Liver (tissue), 9 donors: ENCODE data around the gene ZNF547. TPM values are rescaled to one million over a fixed set of nuclear protein-coding genes. Genes with fewer than 3 reads are reported as not detected.

Experiments
- DNase-seq: peaks from one replicate; pipeline ENCODE4 v3.0.0-alpha.2; 2017; ENCODE audit warnings: low spot score
- H3K27ac ChIP-seq, 2 donors: one replicate each; pipeline ENCODE4 v1.7.0; 2013; ENCODE audit warnings: inconsistent platforms in 2 of 2, low read length in 2 of 2, control low read depth in 1 of 2, low read depth in 1 of 2, mild to moderate bottlenecking in 1 of 2
- H3K27me3 ChIP-seq, 4 donors: one replicate each; pipeline versions ENCODE4 v1.6.1 to v1.7.0; 2013; ENCODE audit warnings: low read length in 3 of 4, inconsistent platforms in 1 of 4, mild to moderate bottlenecking in 1 of 4, moderate library complexity in 1 of 4; ENCODE audit not compliant: control insufficient read depth in 4 of 4, insufficient read depth in 4 of 4
- H3K36me3 ChIP-seq, 4 donors: one replicate each; pipeline versions ENCODE4 v1.6.1 to v1.7.0; 2013; ENCODE audit warnings: low read length in 3 of 4, mild to moderate bottlenecking in 3 of 4, low read depth in 1 of 4, moderate library complexity in 1 of 4; ENCODE audit not compliant: control insufficient read depth in 4 of 4, insufficient read depth in 3 of 4
- H3K4me1 ChIP-seq, 4 donors: one replicate each; pipeline versions ENCODE4 v1.6.1 to v1.7.0; 2013; ENCODE audit warnings: low read length in 3 of 4, mild to moderate bottlenecking in 3 of 4, moderate library complexity in 1 of 4; ENCODE audit not compliant: control insufficient read depth in 4 of 4, insufficient read depth in 4 of 4
- H3K4me3 ChIP-seq, 3 donors: one replicate each; pipeline versions ENCODE4 v1.6.1 to v1.7.0; 2013; ENCODE audit warnings: low read length in 3 of 3, control low read depth in 1 of 3, low read depth in 1 of 3, mild to moderate bottlenecking in 1 of 3
- H3K9ac ChIP-seq, 2 donors: one replicate each; pipeline ENCODE4 v1.7.0; 2013; ENCODE audit warnings: low read length in 2 of 2, mild to moderate bottlenecking in 2 of 2, moderate library complexity in 2 of 2, control low read depth in 1 of 2, low read depth in 1 of 2
- H3K9me3 ChIP-seq, 4 donors: one replicate each; pipeline versions ENCODE4 v1.6.1 to v1.7.0; 2013; ENCODE audit warnings: low read length in 3 of 4; ENCODE audit not compliant: control insufficient read depth in 4 of 4
- ATF3 ChIP-seq: IDR thresholded peaks from 2 replicates; pipeline ENCODE4 v1.6.1; 2016; ENCODE audit warnings: antibody characterized with exemption
- CTCF ChIP-seq: fragments of 150-350 bp; IDR thresholded peaks from 2 replicates; pipeline ENCODE4 v1.5.1; 2017; ENCODE audit warnings: improper control_type of control experiment, low read depth, low read length; ENCODE audit not compliant: missing input control
- EGR1 ChIP-seq, 2 donors: IDR thresholded peaks; 2 replicates each; pipeline ENCODE4 v1.6.1; 2016 to 2018; ENCODE audit warnings: antibody characterized with exemption in 2 of 2, low read depth in 2 of 2
- FOXA1 ChIP-seq: IDR thresholded peaks from 2 replicates; pipeline ENCODE4 v1.6.1; 2016; ENCODE audit warnings: antibody characterized with exemption
- FOXA2 ChIP-seq: IDR thresholded peaks from 2 replicates; pipeline ENCODE4 v1.6.1; 2016; ENCODE audit warnings: antibody characterized with exemption
- GABPA ChIP-seq, 2 donors: IDR thresholded peaks in 1 of 2; conservative IDR thresholded peaks in 1 of 2; 2 replicates each; pipeline ENCODE4 v1.6.1; 2016; ENCODE audit warnings: antibody characterized with exemption in 2 of 2, mild to moderate bottlenecking in 1 of 2, moderate library complexity in 1 of 2
- HNF4A ChIP-seq, 2 donors: conservative IDR thresholded peaks; 2 replicates each; pipeline ENCODE4 v1.6.1; 2016; ENCODE audit warnings: antibody characterized with exemption in 2 of 2, mild to moderate bottlenecking in 2 of 2
- HNF4G ChIP-seq: IDR thresholded peaks from 2 replicates; pipeline ENCODE4 v1.6.1; 2016; ENCODE audit warnings: antibody characterized with exemption
- JUND ChIP-seq, 2 donors: IDR thresholded peaks; 2 replicates each; pipeline ENCODE4 v1.6.1; 2016; ENCODE audit warnings: antibody characterized with exemption in 2 of 2
- MAX ChIP-seq: IDR thresholded peaks from 2 replicates; pipeline ENCODE4 v1.6.1; 2016; ENCODE audit warnings: antibody characterized with exemption
- NR2F2 ChIP-seq: IDR thresholded peaks from 2 replicates; pipeline ENCODE4 v1.6.1; 2016; ENCODE audit warnings: antibody characterized with exemption
- RAD21 ChIP-seq, 2 donors: IDR thresholded peaks; 2 replicates each; pipeline ENCODE4 v1.6.1; 2016; ENCODE audit warnings: antibody characterized with exemption in 2 of 2, mild to moderate bottlenecking in 2 of 2
- REST ChIP-seq: IDR thresholded peaks from 2 replicates; pipeline ENCODE4 v1.6.1; 2016; ENCODE audit warnings: antibody characterized with exemption, mild to moderate bottlenecking
- RXRA ChIP-seq, 2 donors: IDR thresholded peaks; 2 replicates each; pipeline ENCODE4 v1.6.1; 2017 to 2018; ENCODE audit warnings: antibody characterized with exemption in 2 of 2, mild to moderate bottlenecking in 1 of 2
- SP1 ChIP-seq: IDR thresholded peaks from 2 replicates; pipeline ENCODE4 v1.6.1; 2018; ENCODE audit warnings: antibody characterized with exemption, mild to moderate bottlenecking
- TAF1 ChIP-seq: conservative IDR thresholded peaks from 2 replicates; pipeline ENCODE4 v1.6.1; 2016; ENCODE audit warnings: antibody characterized with exemption, mild to moderate bottlenecking
- YY1 ChIP-seq: IDR thresholded peaks from 2 replicates; pipeline ENCODE4 v1.6.1; 2016; ENCODE audit warnings: antibody characterized with exemption, mild to moderate bottlenecking
- ZBTB33 ChIP-seq: IDR thresholded peaks from 2 replicates; pipeline ENCODE4 v1.6.1; 2016; ENCODE audit warnings: antibody characterized with exemption
- WGBS: extraction: QIAGEN DNeasy Blood & Tissue Kit; methylation state at CpG from one replicate; pipeline ENCODE4 v1.1.7; 2013; 5-methylcytosine and 5-hydroxymethylcytosine counted together
- polyA plus RNA-seq, 2 donors: library from polyadenylated mRNA; stranded (reverse) in 1 of 2; unstranded in 1 of 2; fragments of 200-250 nt in 1 of 2; fragments of >200 nt in 1 of 2; fragmentation: Nextera tagmentation in 1 of 2; extraction: Ambion mirVana in 1 of 2; gene quantifications; one replicate each; pipeline versions ENCODE4 v1.2.1 to v1.2.3, GENCODE V29; 2013 to 2015
- total RNA-seq, 2 donors: library from RNA; depleted of rRNA; stranded (reverse); fragments of >200 nt; gene quantifications; one replicate each; pipeline ENCODE4 v1.2.3, GENCODE V29; 2014
- donor health status: healthy.
- donor health status: healthy.
- donor health status: healthy.
- donor health status: healthy.
- donor health status: healthy.

ZNF547 gene
- total and polyA plus RNA-seq, 4 donors = 0.22 to 1.8 (median 1.0) TPM

GRCh38 chr19:57314146-57314545, 49.2 kb upstream of the ZNF547 start:
- Histone ChIP-seq H3K27ac (no peak overlapping the region), H3K27me3 (no peaks in the 10 kb centered on the region), H3K4me3 (no peak overlapping the region), H3K36me3 (no peaks in the 10 kb centered on the region), H3K9me3 (peaks cover 0 to 11% (median 10%) of the 10 kb centered on the region in 4 donors), H3K9ac (no peak overlapping the region), H3K4me1 (no peaks in the 10 kb centered on the region)
- TF ChIP-seq RXRA (IDR thresholded peaks at IDR 0.05) (no peak), YY1 (no peak), GABPA (IDR thresholded peaks at IDR 0.05 in 1 of 2, conservative IDR thresholded peaks at IDR 0.05 in 1 of 2) (no peak), HNF4G (no peak), REST (no peak), ZBTB33 (no peak), CTCF (no peak), SP1 (no peak), HNF4A (conservative IDR thresholded peaks at IDR 0.05) (no peak), FOXA2 (no peak), EGR1 (IDR thresholded peaks at IDR 0.05; ENCODE audit: low read depth in 2 of 2) (no peak), ATF3 (no peak), FOXA1 (no peak), NR2F2 (no peak)
- whole genome bisulfite sequencing = 51% methylated on average over 4 of the region's 4 CpGs
- DNase-seq = no peak

- no peak overlapping the region for H3K9ac ChIP-seq
- no peaks in the 10 kb centered on the region for H3K36me3 ChIP-seq
- 16% methylated on average over 29 of the region's 29 CpGs for WGBS
- peaks cover 2 to 18% (median 13%) of the 10 kb centered on the region in 4 donors for H3K4me1 ChIP-seq
- TF ChIP-seq HNF4G = no peak
- TF ChIP-seq HNF4A (conservative IDR thresholded peaks at IDR 0.05) = no peak
- TF ChIP-seq GABPA (IDR thresholded peaks at IDR 0.05 in 1 of 2, conservative IDR thresholded peaks at IDR 0.05 in 1 of 2) = no peak
- no peak for TF ChIP-seq RXRA (IDR thresholded peaks at IDR 0.05)
- TF ChIP-seq JUND (IDR thresholded peaks at IDR 0.05) = no peak
- TF ChIP-seq EGR1 (IDR thresholded peaks at IDR 0.05; ENCODE audit: low read depth in 2 of 2) = no peak
- no peak for TF ChIP-seq SP1
- TF ChIP-seq RAD21 (IDR thresholded peaks at IDR 0.05) = no peak
- TF ChIP-seq TAF1 = no peak
- TF ChIP-seq MAX = no peak
- TF ChIP-seq FOXA1 = no peak
- TF ChIP-seq ZBTB33 = no peak
- peaks cover 0 to 11% (median 10%) of the 10 kb centered on the region in 4 donors for H3K9me3 ChIP-seq
- DNase-seq = no peak
- H3K27ac ChIP-seq = no peak overlapping the region
- H3K27me3 ChIP-seq = no peaks in the 10 kb centered on the region
- no peak overlapping the region for H3K4me3 ChIP-seq
Measured at GRCh38 chr19:57317503-57317902, 45.8 kb upstream of the ZNF547 start.
